Measurements from ENCODE around the gene NXN.
"Not testable (repeated sequence)": the region's sequence is repeated elsewhere in the genome, so short reads cannot be mapped to it uniquely, and the experiment has no call there.

NXN gene

GRCh38 chr17:855569-855968 lies 124.0 kb downstream of the NXN start:
- DNase-seq, result no peak
- no peaks in the 10 kb centered on the region for H3K4me1 Mint-ChIP-seq (ENCODE audit: low read depth in 2 of 2)
- H3K4me3 Mint-ChIP-seq, result no peak overlapping the region
- H3K36me3 Mint-ChIP-seq (ENCODE audit: insufficient read depth), result no peaks in the 10 kb centered on the region
- H3K27me3 Mint-ChIP-seq, result peaks cover 8 to 43% of the 10 kb centered on the region in 2 donors
- no peak overlapping the region for H3K27ac Mint-ChIP-seq
- ATAC-seq (replicated peaks), result no peak
- no peaks in the 10 kb centered on the region for H3K9me3 Mint-ChIP-seq

GRCh38 chr17:852850-853249 lies 126.7 kb downstream of the NXN start:
- not testable (repeated sequence) for H3K36me3 Mint-ChIP-seq (ENCODE audit: insufficient read depth); H3K4me1 Mint-ChIP-seq (ENCODE audit: low read depth in 2 of 2)

GRCh38 chr17:852349-852748 lies 127.2 kb downstream of the NXN start:
- DNase-seq (no peak), ATAC-seq (replicated peaks) (no peak)
- Mint-ChIP-seq H3K4me3 (no peak overlapping the region), H3K36me3 (ENCODE audit: insufficient read depth) (no peaks in the 10 kb centered on the region), H3K9me3 (no peaks in the 10 kb centered on the region), H3K27ac (no peak overlapping the region), H3K4me1 (ENCODE audit: low read depth in 2 of 2) (no peaks in the 10 kb centered on the region), H3K27me3 (peaks cover 30 to 65% of the 10 kb centered on the region in 2 donors)

More at GRCh38 chr17:852850-853249, 126.7 kb downstream of the NXN start:
- not testable (repeated sequence) for H3K4me3 Mint-ChIP-seq; ATAC-seq (replicated peaks); H3K9me3 Mint-ChIP-seq; H3K27ac Mint-ChIP-seq; DNase-seq
- peaks cover 25 to 65% of the 10 kb centered on the region in 2 donors for H3K27me3 Mint-ChIP-seq

- ATAC-seq (replicated peaks), result no peak
- Mint-ChIP-seq H3K27ac (no peak overlapping the region), H3K27me3 (peaks cover 34 to 65% of the 10 kb centered on the region in 2 donors), H3K4me1 (ENCODE audit: low read depth in 2 of 2) (peaks cover 2 to 4% of the 10 kb centered on the region in 2 donors), H3K4me3 (no peak overlapping the region), H3K9me3 (no peaks in the 10 kb centered on the region), H3K36me3 (ENCODE audit: insufficient read depth) (no peaks in the 10 kb centered on the region)
- DNase-seq, result no peak
Observed at GRCh38 chr17:851924-852323, 127.7 kb downstream of the NXN start.

GRCh38 chr17:850851-851763 lies 128.5 kb downstream of the NXN start:
- Mint-ChIP-seq H3K9me3 (no peaks in the 10 kb centered on the region), H3K4me1 (ENCODE audit: low read depth in 2 of 2) (peaks cover 2 to 9% of the 10 kb centered on the region in 2 donors), H3K27ac (no peak overlapping the region), H3K27me3 (peaks cover 42 to 67% of the 10 kb centered on the region in 2 donors), H3K36me3 (ENCODE audit: insufficient read depth) (no peaks in the 10 kb centered on the region), H3K4me3 (no peak overlapping the region)
- DNase-seq (no peak), ATAC-seq (replicated peaks) (no peak)

- Mint-ChIP-seq H3K27me3 (peaks cover 46 to 69% of the 10 kb centered on the region in 2 donors), H3K9me3 (no peaks in the 10 kb centered on the region), H3K4me3 (no peak overlapping the region), H3K27ac (no peak overlapping the region), H3K4me1 (ENCODE audit: low read depth in 2 of 2) (peaks cover 2 to 9% of the 10 kb centered on the region in 2 donors), H3K36me3 (ENCODE audit: insufficient read depth) (no peaks in the 10 kb centered on the region)
- no peak for ATAC-seq (replicated peaks)
- no peak for DNase-seq
Observed at GRCh38 chr17:850086-850850, 129.3 kb downstream of the NXN start.

- H3K4me1 Mint-ChIP-seq (ENCODE audit: low read depth in 2 of 2), result peaks cover 2 to 9% of the 10 kb centered on the region in 2 donors
- H3K4me3 Mint-ChIP-seq, result no peak overlapping the region
- no peaks in the 10 kb centered on the region for H3K36me3 Mint-ChIP-seq (ENCODE audit: insufficient read depth)
- no peaks in the 10 kb centered on the region for H3K9me3 Mint-ChIP-seq
- peak overlapping the region in 1 of 2 donors; percentile 68 for H3K27ac Mint-ChIP-seq
- DNase-seq (no peak), ATAC-seq (replicated peaks) (no peak)
- H3K27me3 Mint-ChIP-seq, result peaks cover 59 to 84% of the 10 kb centered on the region in 2 donors
Observed at GRCh38 chr17:848402-848801, 131.2 kb downstream of the NXN start.

- peaks cover 65 to 90% of the 10 kb centered on the region in 2 donors for H3K27me3 Mint-ChIP-seq
- ATAC-seq (replicated peaks) (no peak), DNase-seq (no peak)
- no peak overlapping the region for H3K27ac Mint-ChIP-seq
- peaks cover 2 to 9% of the 10 kb centered on the region in 2 donors for H3K4me1 Mint-ChIP-seq (ENCODE audit: low read depth in 2 of 2)
- H3K36me3 Mint-ChIP-seq (ENCODE audit: insufficient read depth), result no peaks in the 10 kb centered on the region
- no peaks in the 10 kb centered on the region for H3K9me3 Mint-ChIP-seq
- H3K4me3 Mint-ChIP-seq, result no peak overlapping the region
Observed at GRCh38 chr17:846901-847843, 132.4 kb downstream of the NXN start.

GRCh38 chr17:841313-841712 lies 138.3 kb downstream of the NXN start:
- H3K27ac Mint-ChIP-seq, result no peak overlapping the region
- no peaks in the 10 kb centered on the region for H3K9me3 Mint-ChIP-seq
- H3K4me3 Mint-ChIP-seq, result no peak overlapping the region
- no peak for ATAC-seq (replicated peaks)
- no peaks in the 10 kb centered on the region for H3K36me3 Mint-ChIP-seq (ENCODE audit: insufficient read depth)
- peaks cover 39 to 54% of the 10 kb centered on the region in 2 donors for H3K27me3 Mint-ChIP-seq
- DNase-seq, result no peak
- no peaks in the 10 kb centered on the region for H3K4me1 Mint-ChIP-seq (ENCODE audit: low read depth in 2 of 2)

- H3K27me3 Mint-ChIP-seq, result peaks cover 19 to 36% of the 10 kb centered on the region in 2 donors
- H3K36me3 Mint-ChIP-seq (ENCODE audit: insufficient read depth), result no peaks in the 10 kb centered on the region
- no peak overlapping the region for H3K27ac Mint-ChIP-seq
- H3K9me3 Mint-ChIP-seq, result no peaks in the 10 kb centered on the region
- no peak for DNase-seq
- H3K4me1 Mint-ChIP-seq (ENCODE audit: low read depth in 2 of 2), result no peaks in the 10 kb centered on the region
- no peak for ATAC-seq (replicated peaks)
- H3K4me3 Mint-ChIP-seq, result no peak overlapping the region
Observed at GRCh38 chr17:838486-838885, 141.1 kb downstream of the NXN start.

- Mint-ChIP-seq H3K4me1 (ENCODE audit: low read depth in 2 of 2) (no peaks in the 10 kb centered on the region), H3K27me3 (peaks cover 9 to 31% of the 10 kb centered on the region in 2 donors), H3K4me3 (no peak overlapping the region), H3K27ac (no peak overlapping the region), H3K36me3 (ENCODE audit: insufficient read depth) (no peaks in the 10 kb centered on the region), H3K9me3 (no peaks in the 10 kb centered on the region)
- DNase-seq (no peak), ATAC-seq (replicated peaks) (no peak)
Observed at GRCh38 chr17:836151-836550, 143.4 kb downstream of the NXN start.

GRCh38 chr17:835721-836120 lies 143.9 kb downstream of the NXN start:
- not testable (repeated sequence) for H3K4me1 Mint-ChIP-seq (ENCODE audit: low read depth in 2 of 2); H3K27ac Mint-ChIP-seq; H3K36me3 Mint-ChIP-seq (ENCODE audit: insufficient read depth); H3K4me3 Mint-ChIP-seq; ATAC-seq (replicated peaks); H3K9me3 Mint-ChIP-seq; DNase-seq
- peaks cover 9 to 31% of the 10 kb centered on the region in 2 donors for H3K27me3 Mint-ChIP-seq

GRCh38 chr17:835263-835662 lies 144.3 kb downstream of the NXN start:
- no peak overlapping the region for H3K4me3 Mint-ChIP-seq
- H3K9me3 Mint-ChIP-seq, result no peaks in the 10 kb centered on the region
- DNase-seq (no peak), ATAC-seq (replicated peaks) (no peak)
- no peak overlapping the region for H3K27ac Mint-ChIP-seq
- H3K27me3 Mint-ChIP-seq, result peaks cover 9 to 35% of the 10 kb centered on the region in 2 donors
- H3K36me3 Mint-ChIP-seq (ENCODE audit: insufficient read depth), result no peaks in the 10 kb centered on the region
- peaks cover 0 to under 1% of the 10 kb centered on the region in 2 donors for H3K4me1 Mint-ChIP-seq (ENCODE audit: low read depth in 2 of 2)

Data from effector memory CD8-positive, alpha-beta T cell (primary cell).